ENCODE results near the gene COP1.

Gene COP1

DNA sequence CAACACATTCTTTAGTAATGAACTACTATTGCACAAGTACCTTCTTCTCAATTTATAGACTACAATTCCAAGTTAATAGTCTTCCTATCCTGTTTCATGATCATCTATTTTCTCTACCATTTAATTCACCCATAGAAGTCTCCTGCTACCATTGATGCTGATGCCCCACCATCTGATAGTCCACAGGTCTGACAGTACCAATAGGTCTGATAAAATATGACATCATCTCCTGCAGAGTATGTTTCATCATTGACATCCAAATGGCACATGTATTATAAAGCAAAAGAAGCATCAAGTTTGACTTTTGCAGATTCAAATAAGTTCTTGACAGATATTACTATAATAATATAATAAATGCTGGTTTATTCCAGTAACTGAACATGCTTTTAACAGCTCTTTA, 5.5 kb downstream of the COP1 start:
- peaks cover 23% of the 10 kb centered on the region for H3K36me3 ChIP-seq
- no peaks in the 10 kb centered on the region for H3K27me3 ChIP-seq
- H4K20me1 ChIP-seq = peaks cover 88% of the 10 kb centered on the region
- peaks cover 22% of the 10 kb centered on the region for H3K4me1 ChIP-seq
- no peak overlapping the region for H3K4me3 ChIP-seq
- peaks cover 24% of the 10 kb centered on the region for H3K9me3 ChIP-seq
- no peak overlapping the region for H3K4me2 ChIP-seq
- TF ChIP-seq Cebpa-rat (IDR thresholded peaks at IDR 0.05) = no peak
- H3K9ac ChIP-seq = no peak overlapping the region
- no peak overlapping the region for H3K27ac ChIP-seq

- peaks cover 89% of the 10 kb centered on the region for H4K20me1 ChIP-seq
- H3K9ac ChIP-seq = no peak overlapping the region
- no peak overlapping the region for H3K4me2 ChIP-seq
- no peaks in the 10 kb centered on the region for H3K27me3 ChIP-seq
- peaks cover 23% of the 10 kb centered on the region for H3K36me3 ChIP-seq
- no peak overlapping the region for H3K27ac ChIP-seq
- peaks cover 34% of the 10 kb centered on the region for H3K9me3 ChIP-seq
- H3K4me3 ChIP-seq = no peak overlapping the region
- H3K4me1 ChIP-seq = peaks cover 16% of the 10 kb centered on the region
- no peak for TF ChIP-seq Cebpa-rat (IDR thresholded peaks at IDR 0.05)
Measured at GRCh38 chr1:176199707-176200106, 7.4 kb downstream of the COP1 start.

- TF ChIP-seq Cebpa-rat (IDR thresholded peaks at IDR 0.05) = no peak
- peaks cover 20% of the 10 kb centered on the region for H3K36me3 ChIP-seq
- no peak overlapping the region for H3K9ac ChIP-seq
- no peaks in the 10 kb centered on the region for H3K27me3 ChIP-seq
- H3K9me3 ChIP-seq = peaks cover 45% of the 10 kb centered on the region
- H4K20me1 ChIP-seq = peaks cover 89% of the 10 kb centered on the region
- H3K27ac ChIP-seq = no peak overlapping the region
- H3K4me1 ChIP-seq = peaks cover 3% of the 10 kb centered on the region; the same call in 1 of the 2 replicates
- H3K4me2 ChIP-seq = no peak overlapping the region
- H3K4me3 ChIP-seq = no peak overlapping the region
Measured at GRCh38 chr1:176198413-176198812, 8.7 kb downstream of the COP1 start.

DNA sequence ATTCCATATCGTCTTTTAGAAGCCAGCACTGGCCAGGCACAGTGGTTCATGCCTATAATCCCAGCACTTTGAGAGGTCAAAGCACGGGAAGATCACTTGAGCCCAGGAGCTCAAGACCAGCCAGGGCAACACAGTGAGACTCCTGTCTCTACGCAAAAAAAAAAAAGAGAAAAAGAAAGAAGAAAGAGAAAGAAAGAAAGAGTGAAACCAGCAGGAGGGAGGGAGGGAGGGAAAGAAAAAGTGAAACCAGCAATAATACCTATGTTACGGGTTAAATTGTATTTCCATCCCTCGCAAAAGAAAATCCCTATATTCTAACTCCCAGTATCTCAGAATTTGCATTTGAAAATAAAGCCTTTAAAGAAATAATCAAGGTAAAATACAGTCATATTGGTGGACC, 10.4 kb downstream of the COP1 start:
- peaks cover 45% of the 10 kb centered on the region for H3K9me3 ChIP-seq
- peaks cover 89% of the 10 kb centered on the region for H4K20me1 ChIP-seq
- H3K4me1 ChIP-seq = no peaks in the 10 kb centered on the region
- no peak overlapping the region for H3K4me2 ChIP-seq
- H3K27ac ChIP-seq = no peak overlapping the region
- peaks cover 16% of the 10 kb centered on the region for H3K36me3 ChIP-seq
- no peaks in the 10 kb centered on the region for H3K27me3 ChIP-seq
- TF ChIP-seq Cebpa-rat (IDR thresholded peaks at IDR 0.05) = no peak
- H3K9ac ChIP-seq = no peak overlapping the region
- H3K4me3 ChIP-seq = no peak overlapping the region

GRCh38 chr1:176195547-176195946, 11.5 kb downstream of the COP1 start:
- Histone ChIP-seq H3K4me3 (no peak overlapping the region), H3K36me3 (peaks cover 16% of the 10 kb centered on the region), H3K27me3 (no peaks in the 10 kb centered on the region), H3K27ac (no peak overlapping the region), H4K20me1 (peaks cover 89% of the 10 kb centered on the region), H3K9ac (no peak overlapping the region), H3K9me3 (peaks cover 44% of the 10 kb centered on the region), H3K4me1 (no peaks in the 10 kb centered on the region), H3K4me2 (no peak overlapping the region)
- no peak for TF ChIP-seq Cebpa-rat (IDR thresholded peaks at IDR 0.05)

GRCh38 chr1:176193663-176194062, 13.4 kb downstream of the COP1 start:
- H3K9ac ChIP-seq = no peak overlapping the region
- H3K4me1 ChIP-seq = no peaks in the 10 kb centered on the region
- peaks cover 28% of the 10 kb centered on the region for H3K9me3 ChIP-seq
- H3K4me2 ChIP-seq = no peak overlapping the region
- peaks cover 11% of the 10 kb centered on the region for H3K36me3 ChIP-seq
- peaks cover 86% of the 10 kb centered on the region for H4K20me1 ChIP-seq
- H3K4me3 ChIP-seq = no peak overlapping the region
- no peak for TF ChIP-seq Cebpa-rat (IDR thresholded peaks at IDR 0.05)
- no peak overlapping the region for H3K27ac ChIP-seq
- no peaks in the 10 kb centered on the region for H3K27me3 ChIP-seq

- TF ChIP-seq Cebpa-rat (IDR thresholded peaks at IDR 0.05) = no peak
- Histone ChIP-seq H3K9ac (no peak overlapping the region), H3K27me3 (no peaks in the 10 kb centered on the region), H3K36me3 (peaks cover 11% of the 10 kb centered on the region), H4K20me1 (peaks cover 90% of the 10 kb centered on the region), H3K4me3 (no peak overlapping the region), H3K9me3 (peaks cover 26% of the 10 kb centered on the region), H3K4me2 (no peak overlapping the region), H3K4me1 (no peaks in the 10 kb centered on the region), H3K27ac (no peak overlapping the region)
Measured at GRCh38 chr1:176193023-176193422, 14.1 kb downstream of the COP1 start.

GRCh38 chr1:176188604-176189003, 18.5 kb downstream of the COP1 start:
- no peak overlapping the region for H3K4me2 ChIP-seq
- 0 out of 2 replicates have a peak, but pooled peaks cover 2% of the 10 kb centered on the region for H3K9me3 ChIP-seq
- no peaks in the 10 kb centered on the region for H3K4me1 ChIP-seq
- H3K36me3 ChIP-seq = peaks cover 26% of the 10 kb centered on the region; the same call in 1 of the 2 replicates
- no peak overlapping the region for H3K27ac ChIP-seq
- TF ChIP-seq Cebpa-rat (IDR thresholded peaks at IDR 0.05) = no peak
- H3K9ac ChIP-seq = no peak overlapping the region
- H4K20me1 ChIP-seq = peaks cover 97% of the 10 kb centered on the region
- no peak overlapping the region for H3K4me3 ChIP-seq
- H3K27me3 ChIP-seq = no peaks in the 10 kb centered on the region

GRCh38 chr1:176187001-176187400, 20.1 kb downstream of the COP1 start:
- Histone ChIP-seq H3K9ac (no peak overlapping the region), H3K27me3 (no peaks in the 10 kb centered on the region), H3K27ac (no peak overlapping the region), H3K9me3 (no peaks in the 10 kb centered on the region), H3K4me1 (no peaks in the 10 kb centered on the region), H3K4me3 (no peak overlapping the region), H4K20me1 (peaks cover 97% of the 10 kb centered on the region), H3K4me2 (no peak overlapping the region), H3K36me3 (peaks cover 35% of the 10 kb centered on the region)
- no peak for TF ChIP-seq Cebpa-rat (IDR thresholded peaks at IDR 0.05)

- Histone ChIP-seq H3K4me1 (no peaks in the 10 kb centered on the region), H3K4me3 (no peak overlapping the region), H3K4me2 (no peak overlapping the region), H3K36me3 (peaks cover 66% of the 10 kb centered on the region), H3K9me3 (no peaks in the 10 kb centered on the region), H3K9ac (no peak overlapping the region), H4K20me1 (peaks cover 99% of the 10 kb centered on the region), H3K27ac (no peak overlapping the region), H3K27me3 (no peaks in the 10 kb centered on the region)
- TF ChIP-seq Cebpa-rat (IDR thresholded peaks at IDR 0.05) = no peak
Measured at GRCh38 chr1:176183618-176184017, 23.5 kb downstream of the COP1 start.

GRCh38 chr1:176178316-176178715, 28.8 kb downstream of the COP1 start:
- Histone ChIP-seq H3K27me3 (no peaks in the 10 kb centered on the region), H3K36me3 (peaks cover 84% of the 10 kb centered on the region), H3K9ac (no peak overlapping the region), H3K4me1 (no peaks in the 10 kb centered on the region), H3K27ac (no peak overlapping the region), H3K4me3 (no peak overlapping the region), H4K20me1 (peaks cover 84% of the 10 kb centered on the region), H3K4me2 (no peak overlapping the region), H3K9me3 (peaks cover 5% of the 10 kb centered on the region)
- no peak for TF ChIP-seq Cebpa-rat (IDR thresholded peaks at IDR 0.05)
